HUES48 (cell line): ENCODE results near the gene ERVFRD-1.
A peak's percentile ranks its signal among the peaks of the same experiment; 100 is the strongest.

Experiments used
- H3K27ac ChIP-seq: one replicate; pipeline ENCODE4 v1.7.0; 2013; ENCODE audit warnings: low read depth, low read length, inconsistent platforms
- H3K27me3 ChIP-seq: 2 replicates; pipeline ENCODE4 v1.6.1; 2013; ENCODE audit warnings: mild to moderate bottlenecking, low read length; ENCODE audit not compliant: control insufficient read depth, insufficient read depth
- H3K36me3 ChIP-seq: 2 replicates; pipeline ENCODE4 v1.6.1; 2013; ENCODE audit warnings: low read length; ENCODE audit not compliant: control insufficient read depth, insufficient read depth
- H3K4me1 ChIP-seq: 2 replicates; pipeline ENCODE4 v1.6.1; 2013; ENCODE audit warnings: mild to moderate bottlenecking, low read length; ENCODE audit not compliant: control insufficient read depth, insufficient read depth
- H3K4me3 ChIP-seq: 2 replicates; pipeline ENCODE4 v1.5.1; 2013; ENCODE audit warnings: mild to moderate bottlenecking, low read depth, low read length
- H3K9ac ChIP-seq: 2 replicates; pipeline ENCODE4 v1.6.1; 2013; ENCODE audit warnings: mild to moderate bottlenecking, low read depth, low read length, moderate library complexity
- H3K9me3 ChIP-seq: 2 replicates; pipeline ENCODE4 v1.6.1; 2013; ENCODE audit warnings: low read length; ENCODE audit not compliant: control insufficient read depth, insufficient read depth

The ERVFRD-1 gene, protein sequence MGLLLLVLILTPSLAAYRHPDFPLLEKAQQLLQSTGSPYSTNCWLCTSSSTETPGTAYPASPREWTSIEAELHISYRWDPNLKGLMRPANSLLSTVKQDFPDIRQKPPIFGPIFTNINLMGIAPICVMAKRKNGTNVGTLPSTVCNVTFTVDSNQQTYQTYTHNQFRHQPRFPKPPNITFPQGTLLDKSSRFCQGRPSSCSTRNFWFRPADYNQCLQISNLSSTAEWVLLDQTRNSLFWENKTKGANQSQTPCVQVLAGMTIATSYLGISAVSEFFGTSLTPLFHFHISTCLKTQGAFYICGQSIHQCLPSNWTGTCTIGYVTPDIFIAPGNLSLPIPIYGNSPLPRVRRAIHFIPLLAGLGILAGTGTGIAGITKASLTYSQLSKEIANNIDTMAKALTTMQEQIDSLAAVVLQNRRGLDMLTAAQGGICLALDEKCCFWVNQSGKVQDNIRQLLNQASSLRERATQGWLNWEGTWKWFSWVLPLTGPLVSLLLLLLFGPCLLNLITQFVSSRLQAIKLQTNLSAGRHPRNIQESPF

DNA sequence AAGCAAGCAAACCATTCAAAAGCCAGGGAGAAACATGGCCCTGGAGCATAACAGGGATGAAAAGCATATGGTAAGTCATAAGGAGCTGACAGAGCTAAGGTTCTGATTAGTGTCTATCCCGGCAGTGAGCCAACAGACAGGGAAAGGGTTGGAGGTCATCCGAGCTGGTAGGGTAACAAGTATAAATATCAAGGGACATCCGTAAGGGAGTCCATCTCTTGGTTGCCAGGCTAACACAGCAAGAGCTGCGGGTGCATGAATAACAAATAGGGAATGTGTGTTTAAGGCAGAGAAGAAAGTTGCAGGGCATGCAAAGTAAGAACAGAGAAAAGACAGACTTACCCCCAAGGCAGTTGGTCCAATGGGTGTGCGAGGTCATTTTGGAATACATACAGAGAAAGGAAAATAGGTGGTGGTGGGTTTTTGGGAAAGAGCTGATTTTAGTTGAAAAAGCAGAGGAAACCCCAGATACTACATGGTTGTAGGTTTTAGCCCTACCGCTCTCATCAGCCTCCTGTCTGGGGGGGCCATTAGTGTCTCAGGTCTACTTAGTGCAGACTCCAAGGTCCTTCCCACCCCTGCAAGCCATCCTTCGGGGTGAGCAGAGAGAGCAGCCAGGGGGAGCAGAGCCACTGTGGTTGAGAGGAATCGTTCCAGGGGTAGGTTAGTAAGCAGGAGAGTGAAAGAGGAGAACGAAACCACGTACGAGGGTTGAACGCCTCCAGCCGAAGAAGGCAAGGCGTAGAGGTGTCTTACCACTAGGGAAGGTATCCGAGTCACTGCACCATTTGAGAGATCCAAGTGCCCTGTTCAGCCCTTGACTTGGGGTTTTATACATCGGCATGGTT, at the start of gene ERVFRD-1:
Gene ERVFRD-1, minus strand, starts transcription at position 805 of the 848 bp plus-strand sequence. CDS start 6,415 bp downstream, outside the sequence.
- Histone ChIP-seq H3K4me3 (no peak within 1 kb of the TSS), H3K27ac (no peak within 1 kb of the TSS), H3K9ac (no peak within 1 kb of the TSS), H3K36me3 (no peaks in the 10 kb centered on the region), H3K9me3 (no peaks in the 10 kb centered on the region), H3K4me1 (peaks cover 29% of the 10 kb centered on the region), H3K27me3 (no peaks in the 10 kb centered on the region)

GRCh38 chr6:11160199-11160598, 48.7 kb upstream of the ERVFRD-1 start:
- Histone ChIP-seq H3K4me3 (no peak overlapping the region), H3K9me3 (no peaks in the 10 kb centered on the region), H3K27me3 (no peaks in the 10 kb centered on the region), H3K4me1 (peaks cover 18% of the 10 kb centered on the region), H3K9ac (no peak overlapping the region), H3K36me3 (no peaks in the 10 kb centered on the region), H3K27ac (no peak overlapping the region)

GRCh38 chr6:11155589-11155988, 44.1 kb upstream of the ERVFRD-1 start:
- Histone ChIP-seq H3K27ac (no peak overlapping the region), H3K9ac (no peak overlapping the region), H3K36me3 (no peaks in the 10 kb centered on the region), H3K4me1 (peaks cover 33% of the 10 kb centered on the region), H3K27me3 (peaks cover 2% of the 10 kb centered on the region; the same call in 1 of the 2 replicates), H3K9me3 (no peaks in the 10 kb centered on the region), H3K4me3 (no peak overlapping the region)

- H3K9ac ChIP-seq, result no peak overlapping the region
- peaks cover 29% of the 10 kb centered on the region for H3K4me1 ChIP-seq
- H3K4me3 ChIP-seq, result no peak overlapping the region
- no peak overlapping the region for H3K27ac ChIP-seq
- H3K27me3 ChIP-seq, result peaks cover 2% of the 10 kb centered on the region; the same call in 1 of the 2 replicates
- no peaks in the 10 kb centered on the region for H3K36me3 ChIP-seq
- H3K9me3 ChIP-seq, result no peaks in the 10 kb centered on the region
Measured at GRCh38 chr6:11153447-11153846, 41.9 kb upstream of the ERVFRD-1 start.

GRCh38 chr6:11152581-11152980, 41.1 kb upstream of the ERVFRD-1 start:
- H3K4me3 ChIP-seq, result no peak overlapping the region
- H3K36me3 ChIP-seq, result no peaks in the 10 kb centered on the region
- H3K4me1 ChIP-seq, result peaks cover 29% of the 10 kb centered on the region
- peaks cover 2% of the 10 kb centered on the region; the same call in 1 of the 2 replicates for H3K27me3 ChIP-seq
- no peaks in the 10 kb centered on the region for H3K9me3 ChIP-seq
- H3K27ac ChIP-seq, result no peak overlapping the region
- no peak overlapping the region for H3K9ac ChIP-seq

GRCh38 chr6:11151488-11151887, 40.0 kb upstream of the ERVFRD-1 start:
- H3K27me3 ChIP-seq, result peaks cover 2% of the 10 kb centered on the region; the same call in 1 of the 2 replicates
- no peak overlapping the region for H3K9ac ChIP-seq
- no peak overlapping the region for H3K4me3 ChIP-seq
- peaks cover 33% of the 10 kb centered on the region for H3K4me1 ChIP-seq
- no peak overlapping the region for H3K27ac ChIP-seq
- H3K36me3 ChIP-seq, result no peaks in the 10 kb centered on the region
- no peaks in the 10 kb centered on the region for H3K9me3 ChIP-seq

DNA sequence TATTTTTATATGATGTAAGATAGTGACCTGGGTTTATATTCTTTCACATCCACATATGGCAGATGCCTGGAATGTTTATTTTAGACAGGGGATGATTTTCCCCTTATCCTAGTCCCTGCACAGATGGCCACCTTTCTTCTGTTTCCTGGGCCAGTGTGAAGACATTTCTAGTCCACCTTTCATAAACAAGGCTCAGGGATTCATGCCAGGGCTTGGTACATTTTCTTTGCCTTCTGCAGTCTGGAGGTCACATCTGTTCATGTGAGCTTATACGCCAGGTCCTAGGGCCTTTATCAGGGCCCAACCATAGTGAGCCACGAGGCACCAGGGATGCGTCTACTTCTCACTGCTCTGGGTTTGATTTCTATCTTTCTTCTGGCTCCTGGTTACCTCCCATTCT, 38.0 kb upstream of the ERVFRD-1 start:
- H3K27ac ChIP-seq, result no peak overlapping the region
- no peaks in the 10 kb centered on the region for H3K36me3 ChIP-seq
- H3K4me3 ChIP-seq, result no peak overlapping the region
- no peaks in the 10 kb centered on the region for H3K9me3 ChIP-seq
- peaks cover 2% of the 10 kb centered on the region; the same call in 1 of the 2 replicates for H3K27me3 ChIP-seq
- no peak overlapping the region for H3K9ac ChIP-seq
- peaks cover 32% of the 10 kb centered on the region for H3K4me1 ChIP-seq

- peak overlapping the region; percentile 20 for H3K27ac ChIP-seq
- H3K4me3 ChIP-seq, result no peak overlapping the region
- H3K36me3 ChIP-seq, result no peaks in the 10 kb centered on the region
Measured at GRCh38 chr6:11146117-11146826, 34.7 kb upstream of the ERVFRD-1 start.

DNA sequence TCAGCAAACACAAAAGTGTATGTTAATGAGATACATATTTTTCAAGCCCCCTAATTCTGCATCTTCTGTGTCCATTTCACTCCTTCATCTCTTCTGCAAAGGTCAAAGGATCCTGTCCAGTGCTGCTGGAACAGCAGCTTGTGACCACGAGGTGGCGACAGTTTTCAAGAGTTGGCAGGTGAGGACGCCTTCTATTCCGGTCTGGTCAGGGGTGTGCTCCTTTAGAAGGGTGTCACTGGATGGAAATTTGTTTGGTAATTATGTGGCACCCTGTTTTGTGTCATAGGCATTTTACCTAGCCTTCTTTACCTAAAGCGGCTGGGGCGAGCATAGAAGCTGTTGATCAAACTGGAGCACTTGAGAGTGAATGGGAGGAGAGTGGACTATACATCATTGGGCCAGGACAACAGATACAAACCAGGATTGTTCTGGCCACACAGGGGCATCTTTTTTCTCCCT, 32.9 kb upstream of the ERVFRD-1 start:
- Histone ChIP-seq H3K4me1 (peaks cover 11% of the 10 kb centered on the region), H3K36me3 (no peaks in the 10 kb centered on the region), H3K27ac (no peak overlapping the region), H3K27me3 (no peaks in the 10 kb centered on the region), H3K9me3 (no peaks in the 10 kb centered on the region), H3K4me3 (no peak overlapping the region), H3K9ac (no peak overlapping the region)

More at GRCh38 chr6:11146117-11146826, 34.7 kb upstream of the ERVFRD-1 start:
- Histone ChIP-seq H3K4me1 (peaks cover 15% of the 10 kb centered on the region), H3K27me3 (no peaks in the 10 kb centered on the region), H3K9me3 (no peaks in the 10 kb centered on the region), H3K9ac (no peak overlapping the region)
